SK-N-SH (cell line): ENCODE results near the gene SMS. TPM values are rescaled to one million over a fixed set of nuclear protein-coding genes. Genes with fewer than 3 reads are reported as not detected.
A peak's percentile ranks its signal among the peaks of the same experiment; 100 is the strongest.

Experiments
- CTCF ChIA-PET: fragments of 300-600, 350-600 bp; formaldehyde crosslinking; extraction: SDS; loops from one replicate; lab custom pipeline; 2021; lab: Yijun Ruan, JAX
- POLR2A ChIA-PET: fragments of 350-600 bp; sonication (Branson Sonifier 250); formaldehyde crosslinking; extraction: SDS; loops from one replicate; lab custom pipeline; 2020; ENCODE audit warnings: antibody characterized with exemption, inconsistent platforms; lab: Yijun Ruan, JAX
- DNase-seq: peaks from one replicate; pipeline ENCODE4 v3.0.0; 2012
- H2AFZ ChIP-seq: fragments of 200-600 bp; sonication (generic); 2 replicates; pipeline ENCODE4 v1.8.1; 2016; ENCODE audit warnings: antibody characterized with exemption, mild to moderate bottlenecking, low read depth
- H3F3A ChIP-seq: fragments of 200-600 bp; sonication (generic); replicated peaks from 2 replicates; pipeline ENCODE3; 2016; ENCODE audit warnings: antibody characterized with exemption, mild to moderate bottlenecking; ENCODE audit not compliant: insufficient read depth
- H3K27ac ChIP-seq, 2 experiments: fragments of 200-500 bp in 1 of 2; fragments of 200-600 bp in 1 of 2; sonication (Bioruptor generic) in 1 of 2; sonication (generic), shearing (Covaris generic) in 1 of 2; 2 replicates each; pipeline versions ENCODE4 v1.5.1 to v1.6.1; 2014 to 2016; ENCODE audit warnings: low read depth in 2 of 2, inconsistent platforms in 1 of 2, low read length in 1 of 2, mild to moderate bottlenecking in 1 of 2, mixed read lengths in 1 of 2
- H3K27me3 ChIP-seq: fragments of 200-600 bp; sonication (generic), shearing (Covaris generic); 2 replicates; pipeline ENCODE4 v1.6.1; 2016; ENCODE audit warnings: mixed run types; ENCODE audit not compliant: insufficient read depth
- H3K36me3 ChIP-seq, 2 experiments: fragments of 200-500 bp in 1 of 2; fragments of 200-600 bp in 1 of 2; sonication (Bioruptor generic) in 1 of 2; sonication (generic) in 1 of 2; replicated peaks in 1 of 2; 2 replicates each; pipeline versions ENCODE3 to v1.5.1; 2014 to 2016; ENCODE audit warnings: low read length in 1 of 2, mild to moderate bottlenecking in 1 of 2; ENCODE audit not compliant: insufficient read depth in 2 of 2, control insufficient read depth in 1 of 2
- H3K4me1 ChIP-seq, 2 experiments: fragments of 200-500 bp in 1 of 2; fragments of 200-600 bp in 1 of 2; sonication (Bioruptor generic) in 1 of 2; sonication (generic), shearing (Covaris generic) in 1 of 2; 2 replicates each; pipeline versions ENCODE4 v1.5.1 to v1.6.1; 2014 to 2016; ENCODE audit warnings: low read depth in 1 of 2, low read length in 1 of 2, mixed run types in 1 of 2; ENCODE audit not compliant: insufficient read depth in 2 of 2, control insufficient read depth in 1 of 2
- H3K4me2 ChIP-seq: fragments of 200-600 bp; sonication (generic), shearing (Covaris generic); 2 replicates; pipeline ENCODE4 v1.6.1; 2017; ENCODE audit warnings: mixed run types
- H3K4me3 ChIP-seq, 2 experiments: fragments of 200-500 bp in 1 of 2; fragments of 200-600 bp in 1 of 2; sonication (Bioruptor generic) in 1 of 2; sonication (generic), shearing (Covaris generic) in 1 of 2; 2 replicates each; pipeline versions ENCODE4 v1.5.1 to v1.8.1; 2014 to 2016; ENCODE audit warnings: low read depth in 2 of 2, inconsistent platforms in 1 of 2, low read length in 1 of 2, mild to moderate bottlenecking in 1 of 2, mixed read lengths in 1 of 2, moderate library complexity in 1 of 2
- H3K79me2 ChIP-seq: fragments of 200-600 bp; sonication (generic); 2 replicates; pipeline ENCODE4 v1.8.1; 2017; ENCODE audit warnings: mild to moderate bottlenecking; ENCODE audit not compliant: insufficient read depth
- H3K9ac ChIP-seq: fragments of 200-600 bp; sonication (generic); 2 replicates; pipeline ENCODE4 v1.6.1; 2017; ENCODE audit warnings: mixed run types
- H3K9me2 ChIP-seq: fragments of 200-600 bp; sonication (generic); 2 replicates; pipeline ENCODE4 v1.6.1; 2017; ENCODE audit warnings: mixed run types
- H3K9me3 ChIP-seq: fragments of 200-600 bp; sonication (generic); 2 replicates; pipeline ENCODE4 v1.6.1; 2017; ENCODE audit warnings: mixed run types, mild to moderate bottlenecking, moderate library complexity
- H4K20me1 ChIP-seq: fragments of 200-600 bp; sonication (generic); 2 replicates; pipeline ENCODE4 v1.6.1; 2017; ENCODE audit warnings: mild to moderate bottlenecking, mixed run types; ENCODE audit not compliant: insufficient read depth
- CTCF ChIP-seq: fragments of 200-600 bp; sonication (generic); IDR thresholded peaks from 2 replicates; pipeline ENCODE4 v1.6.1; 2017; ENCODE audit warnings: antibody characterized with exemption, mild to moderate bottlenecking, moderate library complexity
- ELF1 ChIP-seq: IDR thresholded peaks from 2 replicates; pipeline ENCODE4 v1.4.0; 2012
- EZH2phosphoT487 ChIP-seq: fragments of 200-600 bp; sonication (generic); IDR thresholded peaks from 2 replicates; pipeline ENCODE4 v1.6.1; 2017; ENCODE audit warnings: low read depth, mixed run types, mild to moderate bottlenecking, antibody characterized with exemption, moderate library complexity, borderline replicate concordance
- FOXJ3 ChIP-seq: sonication (generic); formaldehyde crosslinking; IDR thresholded peaks from 2 replicates; pipeline ENCODE4 v1.5.1; 2020; ENCODE audit warnings: mild to moderate bottlenecking, missing genetic modification reagents
- FOXM1 ChIP-seq: IDR thresholded peaks from 2 replicates; pipeline ENCODE4 v1.4.0; 2012; ENCODE audit warnings: low read depth, mild to moderate bottlenecking
- GABPA ChIP-seq: IDR thresholded peaks from 2 replicates; pipeline ENCODE4 v1.4.0; 2012; ENCODE audit warnings: low read depth, mild to moderate bottlenecking
- JUND ChIP-seq: IDR thresholded peaks from 2 replicates; pipeline ENCODE4 v1.4.0; 2012
- MEF2A ChIP-seq: IDR thresholded peaks from 2 replicates; pipeline ENCODE4 v1.4.0; 2012; ENCODE audit warnings: low read depth, borderline replicate concordance
- NFIC ChIP-seq: IDR thresholded peaks from 2 replicates; pipeline ENCODE4 v1.4.0; 2012; ENCODE audit warnings: borderline replicate concordance
- NRF1 ChIP-seq: IDR thresholded peaks from 2 replicates; pipeline ENCODE4 v1.6.1; 2012; ENCODE audit warnings: low read depth, mild to moderate bottlenecking, low read length
- POLR2AphosphoS5 ChIP-seq: IDR thresholded peaks from 2 replicates; pipeline ENCODE4 v1.6.1; 2012; ENCODE audit warnings: low read depth, low read length
- RAD21 ChIP-seq: IDR thresholded peaks from 2 replicates; pipeline ENCODE4 v1.6.1; 2012; ENCODE audit warnings: mild to moderate bottlenecking, low read length
- RCOR1 ChIP-seq: fragments of 150-350 bp; IDR thresholded peaks from 2 replicates; pipeline ENCODE4 v1.6.1; 2017; ENCODE audit warnings: antibody characterized with exemption, low read length
- RXRA ChIP-seq: IDR thresholded peaks from 2 replicates; pipeline ENCODE4 v1.4.0; 2012; ENCODE audit warnings: low read depth, mild to moderate bottlenecking, borderline replicate concordance
- SIN3A ChIP-seq: IDR thresholded peaks from 2 replicates; pipeline ENCODE4 v1.6.1; 2012; ENCODE audit warnings: low read depth, mild to moderate bottlenecking, low read length, moderate library complexity, borderline replicate concordance
- SMC3 ChIP-seq: IDR thresholded peaks from 2 replicates; pipeline ENCODE4 v1.6.1; 2012; ENCODE audit warnings: low read depth, low read length, improper control_type of control experiment
- TAF1 ChIP-seq: IDR thresholded peaks from 2 replicates; pipeline ENCODE4 v1.6.1; 2012; ENCODE audit warnings: low read depth, mild to moderate bottlenecking, low read length, moderate library complexity, borderline replicate concordance
- USF2 ChIP-seq: fragments of 150-350 bp; IDR thresholded peaks from 2 replicates; pipeline ENCODE4 v1.6.1; 2017; ENCODE audit warnings: antibody characterized with exemption, low read length, low read depth, borderline replicate concordance
- WGBS: methylation state at CpG from one replicate; pipeline ENCODE4 v1.1.6; 2017; ENCODE audit warnings: low lambda C conversion rate; 5-methylcytosine and 5-hydroxymethylcytosine counted together
- polyA plus RNA-seq, 3 experiments: library from polyadenylated mRNA; depleted of rRNA; stranded (reverse); fragments of >200 nt; gene quantifications; 2 replicates each; pipeline ENCODE4 v1.2.3, GENCODE V29; 2012
- TF ChIP-seq, protein P1 (sequence below): fragments of 150-350 bp; IDR thresholded peaks from 2 replicates; pipeline ENCODE4 v1.6.1; 2016; ENCODE audit warnings: mild to moderate bottlenecking, low read depth, low read length
- TF ChIP-seq, protein P2 (sequence below): IDR thresholded peaks from 2 replicates; pipeline ENCODE4 v1.6.1; 2012; ENCODE audit warnings: mild to moderate bottlenecking, low read depth, low read length, moderate library complexity
- TF ChIP-seq, protein P3 (sequence below): IDR thresholded peaks from 2 replicates; pipeline ENCODE4 v1.4.0; 2012; ENCODE audit warnings: low read depth

SMS gene
- polyA plus RNA-seq, 1 of the 3 experiments (the other 2 are of a cell fraction), result 116 TPM

DNA sequence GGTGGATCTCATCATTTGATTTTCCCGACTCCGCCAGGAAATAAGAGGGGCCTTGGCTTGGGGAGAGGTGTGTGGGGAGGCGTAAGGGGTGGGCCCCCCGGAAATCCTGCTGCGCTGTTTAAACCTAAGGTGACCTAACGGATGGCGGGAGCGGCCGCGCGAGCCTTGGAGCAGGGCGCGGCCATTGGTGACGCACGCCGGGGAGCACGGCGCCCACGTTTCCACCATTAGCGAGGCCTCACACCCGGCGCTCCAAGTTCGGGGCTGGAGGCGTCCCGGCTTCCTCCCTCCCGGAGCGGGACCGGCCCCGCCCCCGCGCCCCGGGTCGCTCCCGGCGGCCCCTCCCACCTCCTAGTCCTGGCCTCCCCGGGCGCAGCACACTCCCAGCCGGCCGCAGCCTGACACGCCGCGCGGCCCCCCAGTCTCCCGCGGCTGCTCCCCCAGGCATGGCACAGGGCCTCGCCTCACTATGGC lies at the start of gene SMS (continued):
- TF ChIP-seq CTCF (no peak), NRF1 (no peak), POLR2AphosphoS5 (peak; percentile 46; the same call in 1 of the 2 replicates), TAF1 (peak; percentile 55; the same call in 1 of the 2 replicates), NFIC (no peak), EZH2phosphoT487 (no peak), SIN3A (peak; percentile 33; the same call in 1 of the 2 replicates), RCOR1 (no peak), RAD21 (no peak)

- TF ChIP-seq, protein P1, sequence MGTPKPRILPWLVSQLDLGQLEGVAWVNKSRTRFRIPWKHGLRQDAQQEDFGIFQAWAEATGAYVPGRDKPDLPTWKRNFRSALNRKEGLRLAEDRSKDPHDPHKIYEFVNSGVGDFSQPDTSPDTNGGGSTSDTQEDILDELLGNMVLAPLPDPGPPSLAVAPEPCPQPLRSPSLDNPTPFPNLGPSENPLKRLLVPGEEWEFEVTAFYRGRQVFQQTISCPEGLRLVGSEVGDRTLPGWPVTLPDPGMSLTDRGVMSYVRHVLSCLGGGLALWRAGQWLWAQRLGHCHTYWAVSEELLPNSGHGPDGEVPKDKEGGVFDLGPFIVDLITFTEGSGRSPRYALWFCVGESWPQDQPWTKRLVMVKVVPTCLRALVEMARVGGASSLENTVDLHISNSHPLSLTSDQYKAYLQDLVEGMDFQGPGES, result no peak
- TF ChIP-seq MEF2A (no peak), JUND (no peak), FOXJ3 (no peak), RAD21 (no peak), FOXM1 (no peak), USF2 (no peak), GABPA (no peak), RCOR1 (no peak), EZH2phosphoT487 (no peak), SIN3A (no peak), SMC3 (no peak), CTCF (no peak), ELF1 (no peak), RXRA (no peak)
- TF ChIP-seq, protein P2, sequence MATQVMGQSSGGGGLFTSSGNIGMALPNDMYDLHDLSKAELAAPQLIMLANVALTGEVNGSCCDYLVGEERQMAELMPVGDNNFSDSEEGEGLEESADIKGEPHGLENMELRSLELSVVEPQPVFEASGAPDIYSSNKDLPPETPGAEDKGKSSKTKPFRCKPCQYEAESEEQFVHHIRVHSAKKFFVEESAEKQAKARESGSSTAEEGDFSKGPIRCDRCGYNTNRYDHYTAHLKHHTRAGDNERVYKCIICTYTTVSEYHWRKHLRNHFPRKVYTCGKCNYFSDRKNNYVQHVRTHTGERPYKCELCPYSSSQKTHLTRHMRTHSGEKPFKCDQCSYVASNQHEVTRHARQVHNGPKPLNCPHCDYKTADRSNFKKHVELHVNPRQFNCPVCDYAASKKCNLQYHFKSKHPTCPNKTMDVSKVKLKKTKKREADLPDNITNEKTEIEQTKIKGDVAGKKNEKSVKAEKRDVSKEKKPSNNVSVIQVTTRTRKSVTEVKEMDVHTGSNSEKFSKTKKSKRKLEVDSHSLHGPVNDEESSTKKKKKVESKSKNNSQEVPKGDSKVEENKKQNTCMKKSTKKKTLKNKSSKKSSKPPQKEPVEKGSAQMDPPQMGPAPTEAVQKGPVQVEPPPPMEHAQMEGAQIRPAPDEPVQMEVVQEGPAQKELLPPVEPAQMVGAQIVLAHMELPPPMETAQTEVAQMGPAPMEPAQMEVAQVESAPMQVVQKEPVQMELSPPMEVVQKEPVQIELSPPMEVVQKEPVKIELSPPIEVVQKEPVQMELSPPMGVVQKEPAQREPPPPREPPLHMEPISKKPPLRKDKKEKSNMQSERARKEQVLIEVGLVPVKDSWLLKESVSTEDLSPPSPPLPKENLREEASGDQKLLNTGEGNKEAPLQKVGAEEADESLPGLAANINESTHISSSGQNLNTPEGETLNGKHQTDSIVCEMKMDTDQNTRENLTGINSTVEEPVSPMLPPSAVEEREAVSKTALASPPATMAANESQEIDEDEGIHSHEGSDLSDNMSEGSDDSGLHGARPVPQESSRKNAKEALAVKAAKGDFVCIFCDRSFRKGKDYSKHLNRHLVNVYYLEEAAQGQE, result no peak
- TF ChIP-seq, protein P3, sequence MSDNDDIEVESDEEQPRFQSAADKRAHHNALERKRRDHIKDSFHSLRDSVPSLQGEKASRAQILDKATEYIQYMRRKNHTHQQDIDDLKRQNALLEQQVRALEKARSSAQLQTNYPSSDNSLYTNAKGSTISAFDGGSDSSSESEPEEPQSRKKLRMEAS, result no peak
- TF ChIP-seq, all 33 proteins: peak for 0
- Histone ChIP-seq H3K27me3 (no peaks in the 10 kb centered on the region), H4K20me1 (no peaks in the 10 kb centered on the region), H3K4me3 (no peak overlapping the region), H3K9ac (no peak overlapping the region), H3K4me1 (no peaks in the 10 kb centered on the region), H3K9me3 (no peaks in the 10 kb centered on the region), H3F3A (no peaks in the 10 kb centered on the region), H3K36me3 (no peaks in the 10 kb centered on the region), H2AFZ (no peak overlapping the region), H3K27ac (no peak overlapping the region), H3K4me2 (no peak overlapping the region), H3K9me2 (no peaks in the 10 kb centered on the region), H3K79me2 (no peaks in the 10 kb centered on the region)
- CTCF ChIA-PET, result no interaction called here
- WGBS, result 62% methylated on average over 2 of the region's 2 CpGs
- POLR2A ChIA-PET, result no interaction called here
- DNase-seq, result no peak
Observed at GRCh38 chrX:21905313-21905712, 35.2 kb upstream of the SMS start.
